22Rv1 (cell line): ENCODE data around the gene COPS3.

Experiments
- CTCF ChIP-seq: fragments of 450-650 bp; IDR thresholded peaks from 2 replicates; pipeline ENCODE4 v1.5.1; 2017; ENCODE audit warnings: mild to moderate bottlenecking
- ZFX ChIP-seq: fragments of 450-650 bp; IDR thresholded peaks from 2 replicates; pipeline ENCODE4 v1.6.1; 2017; ENCODE audit warnings: antibody characterized with exemption, borderline replicate concordance

DNA sequence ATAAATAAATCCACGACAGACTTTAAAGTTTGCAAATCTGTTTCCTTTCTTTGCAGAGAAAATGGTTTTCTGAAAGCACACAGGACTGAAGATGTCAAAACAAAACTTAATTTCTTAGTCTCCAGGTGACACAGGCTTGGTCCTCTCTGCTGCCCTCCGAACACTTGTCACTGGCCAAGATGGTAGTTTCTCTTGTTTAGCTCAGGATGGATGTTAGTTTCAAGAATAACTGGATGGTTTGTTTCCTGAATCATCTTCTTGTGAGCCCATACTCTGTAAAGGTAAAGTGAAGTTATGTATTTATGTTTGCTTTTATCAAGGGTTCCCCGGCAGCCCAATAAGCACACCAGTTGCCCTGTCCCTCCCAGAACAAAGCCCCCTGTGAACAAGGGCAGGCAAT, 34.2 kb downstream of the COPS3 start:
- TF ChIP-seq CTCF = no peak
- no peak for TF ChIP-seq ZFX
